ENCODE data around the gene LRP5.
"Not testable (repeated sequence)": the region's sequence is repeated elsewhere in the genome, so short reads cannot be mapped to it uniquely, and the experiment has no call there.

Gene LRP5

GRCh38 chr11:68398995-68399851 is 86.8 kb downstream of the LRP5 start:
- no peak for DNase-seq

- DNase-seq = no peak
Measured at GRCh38 chr11:68399916-68400315, 87.5 kb downstream of the LRP5 start.

DNA sequence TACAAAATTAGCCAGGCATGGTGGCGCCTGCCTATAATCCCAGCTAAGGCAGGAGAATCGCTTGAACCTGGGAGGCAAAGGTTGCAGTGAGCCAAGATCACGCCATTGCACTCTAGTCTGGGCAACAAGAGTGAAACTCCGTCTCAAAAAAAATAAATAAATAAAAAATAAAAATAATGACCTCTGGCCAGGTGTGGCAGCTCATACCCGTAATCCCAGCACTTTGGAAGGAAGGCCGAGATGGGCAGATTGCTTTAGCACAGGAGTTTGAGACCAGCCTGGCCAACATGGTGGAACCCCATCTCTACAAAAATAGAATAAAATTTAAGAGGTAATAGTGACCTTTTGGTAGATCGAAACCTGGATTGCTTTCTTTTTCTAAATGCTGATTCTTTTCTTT is 88.2 kb downstream of the LRP5 start:
- DNase-seq = not testable (repeated sequence)

GRCh38 chr11:68401856-68402255 is 89.5 kb downstream of the LRP5 start:
- DNase-seq = no peak

- DNase-seq = no peak
Measured at GRCh38 chr11:68402355-68403031, 90.1 kb downstream of the LRP5 start.

GRCh38 chr11:68403424-68403823 is 91.0 kb downstream of the LRP5 start:
- no peak for DNase-seq

DNA sequence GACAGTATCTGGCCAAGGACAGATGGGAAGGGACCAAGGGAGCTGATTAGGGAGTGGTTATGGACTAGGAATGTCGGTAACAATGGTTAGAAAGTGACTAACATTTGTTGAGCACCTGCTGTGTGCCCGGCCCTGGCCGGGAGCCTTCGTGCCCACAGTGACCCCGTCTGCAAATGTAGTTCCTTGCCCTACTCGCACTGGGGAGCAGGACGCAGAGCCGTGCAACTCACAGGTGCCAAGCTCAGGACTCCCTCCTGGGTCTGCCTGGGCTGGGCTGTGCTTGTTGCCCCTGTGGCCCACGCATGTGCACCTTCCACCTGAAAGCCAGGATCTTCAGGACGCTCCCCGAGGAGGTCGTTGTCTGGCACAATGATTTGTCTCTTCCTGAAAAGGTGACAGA is 91.4 kb downstream of the LRP5 start:
- DNase-seq = no peak

DNA sequence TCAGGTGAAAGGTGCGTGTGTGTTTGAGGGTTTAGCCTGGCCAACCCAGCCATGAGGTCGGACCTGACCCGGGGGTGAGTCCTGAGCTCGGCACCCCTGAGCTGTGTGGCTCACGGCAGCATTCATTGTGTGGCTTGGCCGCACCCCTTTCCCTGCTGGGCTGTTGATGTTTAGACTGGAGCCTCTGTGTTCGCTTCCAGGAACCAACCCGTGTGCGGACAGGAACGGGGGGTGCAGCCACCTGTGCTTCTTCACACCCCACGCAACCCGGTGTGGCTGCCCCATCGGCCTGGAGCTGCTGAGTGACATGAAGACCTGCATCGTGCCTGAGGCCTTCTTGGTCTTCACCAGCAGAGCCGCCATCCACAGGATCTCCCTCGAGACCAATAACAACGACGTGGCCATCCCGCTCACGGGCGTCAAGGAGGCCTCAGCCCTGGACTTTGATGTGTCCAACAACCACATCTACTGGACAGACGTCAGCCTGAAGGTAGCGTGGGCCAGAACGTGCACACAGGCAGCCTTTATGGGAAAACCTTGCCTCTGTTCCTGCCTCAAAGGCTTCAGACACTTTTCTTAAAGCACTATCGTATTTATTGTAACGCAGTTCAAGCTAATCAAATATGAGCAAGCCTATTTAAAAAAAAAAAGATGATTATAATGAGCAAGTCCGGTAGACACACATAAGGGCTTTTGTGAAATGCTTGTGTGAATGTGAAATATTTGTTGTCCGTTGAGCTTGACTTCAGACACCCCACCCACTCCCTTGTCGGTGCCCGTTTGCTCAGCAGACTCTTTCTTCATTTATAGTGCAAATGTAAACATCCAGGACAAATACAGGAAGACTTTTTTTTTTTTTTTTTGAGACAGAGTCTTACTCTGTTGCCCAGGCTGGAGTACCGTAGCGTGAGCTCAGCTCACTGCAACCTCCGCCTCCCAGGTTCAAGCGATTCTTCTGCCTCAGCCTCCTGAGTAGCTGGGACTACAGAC is 94.2 kb downstream of the LRP5 start:
- DNase-seq = no peak

- no peak for DNase-seq
Measured at GRCh38 chr11:68408512-68408911, 96.1 kb downstream of the LRP5 start.

DNA sequence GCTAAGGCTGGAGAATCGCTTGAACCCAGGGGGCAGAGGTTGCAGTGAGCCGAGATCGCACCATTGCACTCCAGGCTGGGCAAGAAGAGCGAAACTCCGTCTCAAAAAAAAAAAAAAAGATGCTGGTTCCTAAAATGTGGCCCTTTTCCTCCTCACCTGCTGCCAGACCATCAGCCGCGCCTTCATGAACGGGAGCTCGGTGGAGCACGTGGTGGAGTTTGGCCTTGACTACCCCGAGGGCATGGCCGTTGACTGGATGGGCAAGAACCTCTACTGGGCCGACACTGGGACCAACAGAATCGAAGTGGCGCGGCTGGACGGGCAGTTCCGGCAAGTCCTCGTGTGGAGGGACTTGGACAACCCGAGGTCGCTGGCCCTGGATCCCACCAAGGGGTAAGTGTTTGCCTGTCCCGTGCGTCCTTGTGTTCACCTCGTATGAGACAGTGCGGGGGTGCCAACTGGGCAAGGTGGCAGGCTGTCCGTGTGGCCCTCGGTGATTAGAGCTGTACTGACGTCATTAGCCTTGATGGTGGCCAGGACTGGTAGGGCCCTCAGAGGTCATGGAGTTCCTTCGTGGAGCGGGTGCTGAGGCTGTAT is 97.5 kb downstream of the LRP5 start:
- DNase-seq = no peak

GRCh38 chr11:68411501-68411991 is 99.2 kb downstream of the LRP5 start:
- DNase-seq = no peak

DNA sequence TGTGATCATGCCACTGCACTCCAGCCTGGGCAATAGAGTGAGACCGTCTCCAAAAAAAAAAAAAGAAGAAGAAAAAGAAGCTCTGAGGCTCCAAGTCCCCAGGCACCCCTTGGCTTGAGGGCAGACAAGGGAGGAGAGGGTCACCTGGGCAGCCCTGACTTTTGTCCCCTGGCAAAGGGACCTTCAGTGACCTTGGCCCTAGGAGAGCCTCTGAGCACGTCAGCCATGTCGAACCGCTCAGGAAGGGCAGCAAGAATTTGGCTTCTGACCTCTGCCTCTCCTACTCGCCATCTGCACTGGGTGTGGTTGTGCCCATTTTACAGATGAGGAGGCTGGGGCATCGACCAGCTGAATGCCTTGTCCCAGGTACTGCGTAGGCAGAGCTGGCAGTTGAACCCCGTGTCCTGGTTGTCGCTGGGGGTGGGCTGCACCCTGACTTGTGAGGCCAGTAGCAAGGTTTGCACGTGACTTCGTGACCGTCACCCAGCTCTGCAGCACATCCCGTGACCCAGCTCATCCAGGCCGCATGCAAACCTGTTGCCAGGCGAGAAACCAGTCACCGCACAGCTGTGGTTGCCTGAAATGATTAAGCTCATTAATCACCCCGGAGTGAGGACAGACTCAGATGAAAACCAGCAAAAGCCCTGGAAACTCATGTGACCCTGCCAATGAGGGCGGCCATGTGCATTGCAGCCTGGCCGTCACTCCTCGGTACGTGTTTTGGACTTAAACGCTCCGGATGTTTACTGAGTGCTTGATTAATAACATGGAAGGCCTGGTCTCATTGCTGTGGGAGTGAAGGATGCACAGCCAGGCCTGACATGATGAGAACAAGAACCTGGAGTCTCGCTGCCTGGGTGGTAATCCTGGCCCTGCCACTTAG is 100.4 kb downstream of the LRP5 start:
- DNase-seq = no peak

- DNase-seq = no peak
Measured at GRCh38 chr11:68413591-68413999, 101.2 kb downstream of the LRP5 start.

GRCh38 chr11:68414496-68415221 is 102.3 kb downstream of the LRP5 start:
- DNase-seq = no peak

DNA sequence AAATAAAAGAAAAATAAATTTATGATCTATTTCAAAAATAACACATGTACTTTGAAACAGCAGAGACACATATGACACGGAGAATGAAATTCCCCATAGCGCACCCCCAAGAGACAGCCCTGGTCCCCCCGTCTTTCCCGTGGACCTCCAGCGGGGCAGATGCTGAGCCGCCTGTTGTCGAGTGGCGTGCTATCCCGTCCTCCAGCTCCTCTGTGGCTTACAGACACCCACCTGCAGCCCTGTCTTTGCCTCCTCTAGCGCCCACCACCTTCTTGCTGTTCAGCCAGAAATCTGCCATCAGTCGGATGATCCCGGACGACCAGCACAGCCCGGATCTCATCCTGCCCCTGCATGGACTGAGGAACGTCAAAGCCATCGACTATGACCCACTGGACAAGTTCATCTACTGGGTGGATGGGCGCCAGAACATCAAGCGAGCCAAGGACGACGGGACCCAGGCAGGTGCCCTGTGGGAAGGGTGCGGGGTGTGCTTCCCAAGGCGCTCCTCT is 103.7 kb downstream of the LRP5 start:
- DNase-seq = no peak

DNA sequence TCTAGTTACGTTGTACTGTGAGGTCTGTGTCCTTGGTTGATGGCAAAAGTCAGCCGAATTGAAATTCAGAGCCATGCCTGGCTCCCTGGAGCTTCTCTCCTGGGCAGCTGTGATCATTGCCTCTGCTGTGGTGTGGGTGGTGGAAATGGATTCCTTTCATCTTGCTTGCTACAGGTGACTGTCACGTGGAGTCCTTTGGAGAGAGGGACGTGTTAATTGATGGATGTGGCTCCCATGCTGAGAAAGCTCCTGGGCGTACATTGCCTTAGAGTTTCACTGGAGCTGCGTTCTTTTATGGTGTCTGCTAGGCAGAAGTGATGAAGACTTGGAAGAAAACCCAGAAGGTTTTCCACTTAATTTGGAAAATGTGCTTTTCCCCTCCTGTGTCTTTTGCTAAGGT is 106.3 kb downstream of the LRP5 start:
- no peak for DNase-seq

DNA sequence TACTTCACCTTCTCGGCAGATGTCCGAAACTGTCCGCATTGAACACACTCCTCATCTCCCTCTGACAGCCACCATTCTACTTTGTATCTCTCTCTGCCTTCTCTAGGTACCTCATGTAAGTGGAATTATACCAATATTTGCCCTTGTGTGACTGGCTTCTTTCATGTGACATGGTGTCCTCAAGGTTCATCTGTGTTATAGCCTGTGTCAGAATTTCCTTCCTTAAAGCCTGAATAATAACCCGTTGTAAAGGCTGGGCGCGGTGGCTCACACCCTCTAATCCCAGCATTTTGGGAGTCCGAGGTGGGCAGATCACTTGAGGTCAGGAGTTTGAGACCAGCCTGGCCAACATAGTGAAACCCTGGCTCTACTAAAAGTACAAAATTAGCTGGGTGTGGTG is 107.8 kb downstream of the LRP5 start:
- DNase-seq = no peak

DNA sequence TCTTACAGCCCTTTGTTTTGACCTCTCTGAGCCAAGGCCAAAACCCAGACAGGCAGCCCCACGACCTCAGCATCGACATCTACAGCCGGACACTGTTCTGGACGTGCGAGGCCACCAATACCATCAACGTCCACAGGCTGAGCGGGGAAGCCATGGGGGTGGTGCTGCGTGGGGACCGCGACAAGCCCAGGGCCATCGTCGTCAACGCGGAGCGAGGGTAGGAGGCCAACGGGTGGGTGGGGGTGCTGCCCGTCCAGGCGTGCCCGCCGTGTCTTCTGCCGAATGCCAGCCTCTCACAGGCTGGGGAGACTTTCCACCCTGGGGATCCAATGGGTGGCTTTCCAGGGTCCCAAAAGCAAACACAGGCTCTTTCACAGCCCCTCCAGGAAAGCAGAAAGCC is 111.1 kb downstream of the LRP5 start:
- DNase-seq = no peak

GRCh38 chr11:68424101-68424632 is 111.8 kb downstream of the LRP5 start:
- DNase-seq = no peak
